Nephron progenitor cell (in vitro differentiated cells): Measurements from ENCODE around the gene PEX14.

Source experiments
- DNase-seq: peaks from one replicate; pipeline ENCODE4 v3.0.0; 2021
- H3K27ac Mint-ChIP-seq: 2 replicates; pipeline ENCODE4 v1.8.0; 2021; ENCODE audit warnings: mild to moderate bottlenecking, moderate library complexity, mixed read lengths
- H3K27me3 Mint-ChIP-seq: 2 replicates; pipeline ENCODE4 v1.8.0; 2021; ENCODE audit warnings: mild to moderate bottlenecking, low read depth, mixed read lengths; ENCODE audit not compliant: poor library complexity
- H3K36me3 Mint-ChIP-seq: 2 replicates; pipeline ENCODE4 v1.8.0; 2021; ENCODE audit warnings: low read depth, mixed read lengths
- H3K4me1 Mint-ChIP-seq: 2 replicates; pipeline ENCODE4 v1.8.0; 2021; ENCODE audit warnings: mixed read lengths
- H3K4me3 Mint-ChIP-seq: 2 replicates; pipeline ENCODE4 v1.8.0; 2021; ENCODE audit warnings: mild to moderate bottlenecking, moderate library complexity, mixed read lengths
- H3K9me3 Mint-ChIP-seq: 2 replicates; pipeline ENCODE4 v1.8.0; 2021; ENCODE audit warnings: mild to moderate bottlenecking, moderate library complexity, mixed read lengths
- TF ChIP-seq, protein P1 (sequence below): fragments of 200-600 bp; sonication (generic); IDR thresholded peaks from 2 replicates; pipeline ENCODE4 v1.5.0; 2021; ENCODE audit warnings: antibody characterized with exemption

The PEX14 gene

DNA sequence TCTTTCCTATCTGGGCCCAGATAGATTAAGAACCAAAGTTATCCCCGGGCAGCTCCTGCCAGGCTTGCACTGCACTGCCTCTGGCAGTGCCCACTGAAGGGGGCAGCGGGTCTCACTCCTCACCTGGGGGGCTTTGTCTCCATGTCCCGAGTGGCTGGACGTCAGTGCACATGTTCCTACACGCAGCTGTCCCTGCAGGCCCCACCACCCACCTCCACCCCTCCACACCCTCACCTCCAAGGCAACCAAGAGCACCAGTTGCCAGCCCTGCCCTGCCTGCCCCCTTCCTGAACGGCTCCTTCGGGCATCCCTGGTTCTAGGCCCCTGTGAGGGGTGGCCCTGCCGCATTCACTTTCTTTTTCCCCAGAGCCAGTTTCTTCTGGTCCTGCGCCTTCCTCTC is 147.2 kb downstream of the PEX14 start:
- Mint-ChIP-seq H3K27ac (no peak overlapping the region), H3K4me1 (peaks cover 23% of the 10 kb centered on the region), H3K4me3 (no peak overlapping the region), H3K36me3 (peaks cover 13% of the 10 kb centered on the region), H3K9me3 (no peaks in the 10 kb centered on the region), H3K27me3 (peaks cover 4% of the 10 kb centered on the region)
- TF ChIP-seq, protein P1, sequence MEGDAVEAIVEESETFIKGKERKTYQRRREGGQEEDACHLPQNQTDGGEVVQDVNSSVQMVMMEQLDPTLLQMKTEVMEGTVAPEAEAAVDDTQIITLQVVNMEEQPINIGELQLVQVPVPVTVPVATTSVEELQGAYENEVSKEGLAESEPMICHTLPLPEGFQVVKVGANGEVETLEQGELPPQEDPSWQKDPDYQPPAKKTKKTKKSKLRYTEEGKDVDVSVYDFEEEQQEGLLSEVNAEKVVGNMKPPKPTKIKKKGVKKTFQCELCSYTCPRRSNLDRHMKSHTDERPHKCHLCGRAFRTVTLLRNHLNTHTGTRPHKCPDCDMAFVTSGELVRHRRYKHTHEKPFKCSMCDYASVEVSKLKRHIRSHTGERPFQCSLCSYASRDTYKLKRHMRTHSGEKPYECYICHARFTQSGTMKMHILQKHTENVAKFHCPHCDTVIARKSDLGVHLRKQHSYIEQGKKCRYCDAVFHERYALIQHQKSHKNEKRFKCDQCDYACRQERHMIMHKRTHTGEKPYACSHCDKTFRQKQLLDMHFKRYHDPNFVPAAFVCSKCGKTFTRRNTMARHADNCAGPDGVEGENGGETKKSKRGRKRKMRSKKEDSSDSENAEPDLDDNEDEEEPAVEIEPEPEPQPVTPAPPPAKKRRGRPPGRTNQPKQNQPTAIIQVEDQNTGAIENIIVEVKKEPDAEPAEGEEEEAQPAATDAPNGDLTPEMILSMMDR = no peak
- DNase-seq = no peak

DNA sequence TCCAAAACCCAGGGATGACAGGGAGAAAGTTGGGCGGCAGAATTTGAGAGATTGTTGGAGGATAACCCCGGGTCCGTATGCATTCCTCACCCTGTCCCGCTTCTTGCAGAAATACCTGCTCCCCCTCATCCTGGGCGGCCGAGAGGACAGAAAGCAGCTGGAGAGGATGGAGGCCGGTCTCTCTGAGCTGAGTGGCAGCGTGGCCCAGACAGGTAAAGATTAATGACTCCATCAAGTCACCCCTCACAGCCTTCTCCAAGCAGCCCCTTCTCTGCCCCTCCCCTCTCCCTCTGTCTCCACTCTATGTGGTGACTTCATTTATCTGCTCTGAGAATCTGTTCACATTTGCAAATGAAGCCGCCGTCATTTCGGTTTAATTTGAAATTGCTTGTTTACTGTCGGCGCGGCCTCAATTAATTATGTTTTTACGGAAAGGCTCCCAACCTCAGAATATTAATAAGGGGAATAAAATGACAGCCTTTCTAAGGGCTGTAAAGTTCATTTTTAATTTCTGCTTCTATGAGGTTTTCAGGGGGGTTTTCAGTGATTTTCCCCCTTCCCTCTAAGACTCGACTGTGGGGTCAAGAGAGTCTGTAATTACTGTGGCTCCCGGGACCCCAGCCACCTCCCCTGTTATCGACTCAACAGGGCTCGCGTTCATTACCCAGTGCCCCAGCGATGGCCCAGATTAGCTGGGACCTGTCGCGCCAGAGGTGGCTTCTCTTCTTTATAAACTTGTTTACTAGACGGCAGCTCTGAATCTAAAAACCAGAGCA is 148.3 kb downstream of the PEX14 start:
- no peak overlapping the region for H3K27ac Mint-ChIP-seq
- H3K27me3 Mint-ChIP-seq = peaks cover 4% of the 10 kb centered on the region
- peaks cover 13% of the 10 kb centered on the region for H3K36me3 Mint-ChIP-seq
- peaks cover 23% of the 10 kb centered on the region for H3K4me1 Mint-ChIP-seq
- no peaks in the 10 kb centered on the region for H3K9me3 Mint-ChIP-seq
- DNase-seq = no peak
- TF ChIP-seq, protein P1 = no peak
- no peak overlapping the region for H3K4me3 Mint-ChIP-seq

GRCh38 chr1:10623686-10624145 is 149.0 kb downstream of the PEX14 start:
- H3K27ac Mint-ChIP-seq = no peak overlapping the region
- DNase-seq = no peak
- H3K4me3 Mint-ChIP-seq = no peak overlapping the region
- H3K4me1 Mint-ChIP-seq = peaks cover 23% of the 10 kb centered on the region
- TF ChIP-seq, protein P1 = no peak
- no peaks in the 10 kb centered on the region for H3K9me3 Mint-ChIP-seq
- peaks cover 13% of the 10 kb centered on the region for H3K36me3 Mint-ChIP-seq
- H3K27me3 Mint-ChIP-seq = peaks cover 4% of the 10 kb centered on the region

DNA sequence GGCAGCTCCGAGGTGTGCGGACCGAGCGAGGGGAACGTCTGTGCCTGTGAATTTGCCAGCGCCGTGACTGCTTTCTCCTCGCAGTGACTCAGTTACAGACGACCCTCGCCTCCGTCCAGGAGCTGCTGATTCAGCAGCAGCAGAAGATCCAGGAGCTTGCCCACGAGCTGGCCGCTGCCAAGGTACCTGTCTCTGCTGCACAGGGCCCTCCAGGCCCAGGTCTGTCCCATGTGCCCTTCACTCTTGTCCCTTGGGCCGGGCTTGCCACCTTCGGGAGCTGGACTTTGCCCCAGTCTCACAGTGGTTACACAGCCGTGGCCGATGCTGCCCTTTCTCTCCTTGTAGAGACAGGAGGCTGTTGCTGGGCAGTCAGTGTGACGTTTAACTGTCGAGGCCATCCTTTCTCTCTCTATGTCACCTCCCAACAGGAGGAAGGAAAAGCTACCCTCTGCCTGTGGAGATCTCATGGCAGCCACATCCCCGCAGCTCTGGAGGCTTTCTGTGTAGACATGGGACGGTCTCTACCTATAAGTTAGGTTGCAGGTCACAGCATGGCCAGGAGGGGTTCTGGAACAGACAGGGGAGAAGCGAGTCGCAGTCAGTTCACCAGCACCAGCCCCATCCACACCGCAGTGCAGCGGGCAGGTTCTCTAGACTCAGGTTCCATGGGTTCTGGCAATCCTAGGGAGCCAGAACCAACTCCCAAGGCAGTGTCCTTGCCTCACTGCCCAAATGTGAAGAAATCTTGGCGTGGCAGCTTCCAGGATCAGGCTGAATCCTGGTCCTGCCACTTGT is 149.7 kb downstream of the PEX14 start:
- Mint-ChIP-seq H3K27me3 (peaks cover 4% of the 10 kb centered on the region), H3K4me3 (no peak overlapping the region), H3K4me1 (peaks cover 23% of the 10 kb centered on the region), H3K27ac (peak overlapping the region; percentile 42), H3K9me3 (no peaks in the 10 kb centered on the region), H3K36me3 (peaks cover 13% of the 10 kb centered on the region)
- TF ChIP-seq, protein P1 = no peak
- DNase-seq = no peak

- H3K4me1 Mint-ChIP-seq = peaks cover 23% of the 10 kb centered on the region
- no peak overlapping the region for H3K4me3 Mint-ChIP-seq
- no peak for DNase-seq
- H3K9me3 Mint-ChIP-seq = no peaks in the 10 kb centered on the region
- H3K36me3 Mint-ChIP-seq = peaks cover 13% of the 10 kb centered on the region
- TF ChIP-seq, protein P1 = no peak
- no peak overlapping the region for H3K27ac Mint-ChIP-seq
- peaks cover 4% of the 10 kb centered on the region for H3K27me3 Mint-ChIP-seq
Observed at GRCh38 chr1:10625076-10625475, 150.3 kb downstream of the PEX14 start.
